SU-DHL-6 (cell line): ENCODE measurements around the gene ABCA4.

Experiments used
- H2AFZ ChIP-seq: fragments of 200-600 bp; sonication (generic); 2 replicates; pipeline ENCODE4 v1.6.1; 2014; ENCODE audit warnings: low read depth, mild to moderate bottlenecking, moderate library complexity, mixed read lengths, antibody characterized with exemption, low read length; ENCODE audit not compliant: severe bottlenecking
- H3F3A ChIP-seq: fragments of 200-600 bp; shearing (Covaris generic); 2 replicates; pipeline ENCODE4 v1.6.0; 2016; ENCODE audit warnings: antibody characterized with exemption, mild to moderate bottlenecking; ENCODE audit not compliant: insufficient read depth
- H3K27ac ChIP-seq: fragments of 200-600 bp; sonication (generic); 2 replicates; pipeline ENCODE4 v1.5.1; 2016; ENCODE audit warnings: low read depth, mild to moderate bottlenecking, low read length, moderate library complexity, mixed read lengths
- H3K27me3 ChIP-seq: fragments of 200-600 bp; sonication (generic), shearing (Covaris generic); 2 replicates; pipeline ENCODE4 v1.6.0; 2014; ENCODE audit warnings: mild to moderate bottlenecking, low read length
- H3K36me3 ChIP-seq: fragments of 200-600 bp; sonication (generic); 2 replicates; pipeline ENCODE4 v1.6.1; 2014; ENCODE audit warnings: mild to moderate bottlenecking, low read length, mixed read lengths
- H3K4me2 ChIP-seq: fragments of 300-600, 200-600 bp; shearing (Covaris generic), sonication (generic); 2 replicates; pipeline ENCODE4 v1.6.0; 2014; ENCODE audit warnings: low read length, low read depth, mild to moderate bottlenecking; ENCODE audit not compliant: poor library complexity, severe bottlenecking
- H3K4me3 ChIP-seq: fragments of 200-600 bp; sonication (generic); 2 replicates; pipeline ENCODE4 v1.5.1; 2014; ENCODE audit warnings: antibody characterized with exemption, low read length, mild to moderate bottlenecking, mixed read lengths; ENCODE audit not compliant: insufficient read depth, poor library complexity, severe bottlenecking
- H3K79me2 ChIP-seq: fragments of 200-600 bp; sonication (generic); 2 replicates; pipeline ENCODE4 v1.6.1; 2014; ENCODE audit warnings: mild to moderate bottlenecking, low read length, moderate library complexity; ENCODE audit not compliant: insufficient read depth
- H3K9ac ChIP-seq: fragments of 200-600 bp; sonication (generic); 2 replicates; pipeline ENCODE4 v1.7.0; 2014; ENCODE audit warnings: mild to moderate bottlenecking, low read length
- H3K9me2 ChIP-seq: fragments of 200-600 bp; sonication (generic); replicated peaks from 2 replicates; pipeline ENCODE4 v1.6.1; 2014; ENCODE audit warnings: low read length; ENCODE audit not compliant: insufficient read depth
- H3K9me3 ChIP-seq: fragments of 200-600 bp; sonication (generic); 2 replicates; pipeline ENCODE4 v1.6.1; 2014; ENCODE audit warnings: low read length, mixed read lengths; ENCODE audit not compliant: insufficient read depth
- H4K20me1 ChIP-seq: fragments of 200-600 bp; sonication (generic); 2 replicates; pipeline ENCODE4 v1.6.1; 2014; ENCODE audit warnings: low read depth, mild to moderate bottlenecking, antibody characterized with exemption, low read length, moderate library complexity, mixed read lengths
- EZH2phosphoT487 ChIP-seq: fragments of 200-600 bp; sonication (generic), shearing (Covaris generic); conservative IDR thresholded peaks from 2 replicates; pipeline ENCODE4 v1.6.1; 2018; ENCODE audit warnings: mild to moderate bottlenecking, antibody characterized with exemption, low read length, moderate library complexity, mixed read lengths
- TF ChIP-seq, protein P1 (sequence below): fragments of 200-600 bp; sonication (generic); IDR thresholded peaks from one replicate; pipeline ENCODE4 v1.5.1; 2017; ENCODE audit warnings: antibody characterized with exemption, mild to moderate bottlenecking, low read length, moderate library complexity; ENCODE audit not compliant: insufficient read depth, poor library complexity, severe bottlenecking

The ABCA4 gene

DNA sequence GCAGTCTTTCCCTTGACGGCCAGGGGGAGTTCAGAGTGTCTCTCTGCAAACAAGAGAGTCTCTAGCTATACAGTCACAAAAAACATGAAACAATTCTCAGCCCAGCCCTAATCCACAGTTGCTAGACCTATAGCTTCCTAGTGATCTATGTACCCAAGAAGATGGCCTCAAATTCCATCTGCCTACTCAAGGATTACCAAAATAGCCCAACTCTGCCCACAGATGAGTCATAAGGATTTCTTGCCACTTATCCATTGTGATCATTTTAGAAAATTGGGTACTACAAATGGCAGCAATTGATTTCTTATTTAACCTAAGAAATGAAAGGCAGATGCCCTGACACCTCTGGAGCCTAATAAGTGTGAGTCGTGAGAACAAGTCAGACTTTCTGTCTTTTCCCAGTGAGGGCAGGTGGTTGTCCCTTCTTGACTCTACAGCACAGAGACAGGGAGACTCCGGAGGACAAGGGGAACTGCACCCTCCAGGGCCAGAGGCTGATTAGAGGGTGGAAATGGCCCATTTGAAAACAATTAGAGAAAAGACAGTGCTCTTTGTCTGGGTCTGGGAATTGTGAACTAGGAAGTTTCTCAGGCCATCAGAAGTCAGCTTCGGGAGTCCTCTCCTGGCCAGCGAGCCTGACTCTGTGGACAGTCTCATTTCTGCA, 65.4 kb downstream of the ABCA4 start:
- no peak overlapping the region for H3K4me3 ChIP-seq
- H4K20me1 ChIP-seq = no peaks in the 10 kb centered on the region
- no peak overlapping the region for H3K27ac ChIP-seq
- H3K36me3 ChIP-seq = no peaks in the 10 kb centered on the region
- H3F3A ChIP-seq = no peaks in the 10 kb centered on the region
- TF ChIP-seq, protein P1, sequence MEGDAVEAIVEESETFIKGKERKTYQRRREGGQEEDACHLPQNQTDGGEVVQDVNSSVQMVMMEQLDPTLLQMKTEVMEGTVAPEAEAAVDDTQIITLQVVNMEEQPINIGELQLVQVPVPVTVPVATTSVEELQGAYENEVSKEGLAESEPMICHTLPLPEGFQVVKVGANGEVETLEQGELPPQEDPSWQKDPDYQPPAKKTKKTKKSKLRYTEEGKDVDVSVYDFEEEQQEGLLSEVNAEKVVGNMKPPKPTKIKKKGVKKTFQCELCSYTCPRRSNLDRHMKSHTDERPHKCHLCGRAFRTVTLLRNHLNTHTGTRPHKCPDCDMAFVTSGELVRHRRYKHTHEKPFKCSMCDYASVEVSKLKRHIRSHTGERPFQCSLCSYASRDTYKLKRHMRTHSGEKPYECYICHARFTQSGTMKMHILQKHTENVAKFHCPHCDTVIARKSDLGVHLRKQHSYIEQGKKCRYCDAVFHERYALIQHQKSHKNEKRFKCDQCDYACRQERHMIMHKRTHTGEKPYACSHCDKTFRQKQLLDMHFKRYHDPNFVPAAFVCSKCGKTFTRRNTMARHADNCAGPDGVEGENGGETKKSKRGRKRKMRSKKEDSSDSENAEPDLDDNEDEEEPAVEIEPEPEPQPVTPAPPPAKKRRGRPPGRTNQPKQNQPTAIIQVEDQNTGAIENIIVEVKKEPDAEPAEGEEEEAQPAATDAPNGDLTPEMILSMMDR = no peak
- no peak for TF ChIP-seq EZH2phosphoT487
- H3K79me2 ChIP-seq = no peaks in the 10 kb centered on the region
- no peak overlapping the region for H3K4me2 ChIP-seq
- no peaks in the 10 kb centered on the region for H3K27me3 ChIP-seq
- H3K9me2 ChIP-seq = no peaks in the 10 kb centered on the region
- no peak overlapping the region for H2AFZ ChIP-seq
- no peak overlapping the region for H3K9ac ChIP-seq
- H3K9me3 ChIP-seq = no peaks in the 10 kb centered on the region

DNA sequence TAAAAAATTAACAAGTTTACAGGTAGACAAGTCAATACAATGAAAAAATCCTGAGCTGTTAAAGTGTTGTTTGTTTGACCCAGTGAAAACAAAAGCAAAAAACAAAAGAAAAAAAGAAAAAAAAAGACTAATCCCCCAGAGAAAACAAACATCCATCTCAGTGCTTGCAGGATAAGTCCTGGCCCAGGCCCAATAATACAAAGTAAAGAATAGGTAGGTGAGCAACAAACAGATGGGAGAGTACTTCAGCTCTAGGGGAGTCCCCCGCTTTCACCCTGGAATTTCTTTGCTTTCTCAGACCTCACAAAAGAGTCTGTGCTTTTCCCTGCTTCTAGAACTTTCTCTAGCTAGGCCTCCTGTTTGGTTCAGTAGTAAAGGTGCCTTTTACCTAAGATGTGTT, 70.3 kb downstream of the ABCA4 start:
- no peak overlapping the region for H3K4me3 ChIP-seq
- no peak overlapping the region for H3K9ac ChIP-seq
- no peaks in the 10 kb centered on the region for H3K9me3 ChIP-seq
- H3K9me2 ChIP-seq = no peaks in the 10 kb centered on the region
- H3K4me2 ChIP-seq = no peak overlapping the region
- no peak overlapping the region for H2AFZ ChIP-seq
- TF ChIP-seq, protein P1 = no peak
- no peak for TF ChIP-seq EZH2phosphoT487
- H3F3A ChIP-seq = no peaks in the 10 kb centered on the region
- no peaks in the 10 kb centered on the region for H3K36me3 ChIP-seq
- H3K79me2 ChIP-seq = no peaks in the 10 kb centered on the region
- H3K27me3 ChIP-seq = no peaks in the 10 kb centered on the region
- H4K20me1 ChIP-seq = no peaks in the 10 kb centered on the region
- H3K27ac ChIP-seq = no peak overlapping the region

DNA sequence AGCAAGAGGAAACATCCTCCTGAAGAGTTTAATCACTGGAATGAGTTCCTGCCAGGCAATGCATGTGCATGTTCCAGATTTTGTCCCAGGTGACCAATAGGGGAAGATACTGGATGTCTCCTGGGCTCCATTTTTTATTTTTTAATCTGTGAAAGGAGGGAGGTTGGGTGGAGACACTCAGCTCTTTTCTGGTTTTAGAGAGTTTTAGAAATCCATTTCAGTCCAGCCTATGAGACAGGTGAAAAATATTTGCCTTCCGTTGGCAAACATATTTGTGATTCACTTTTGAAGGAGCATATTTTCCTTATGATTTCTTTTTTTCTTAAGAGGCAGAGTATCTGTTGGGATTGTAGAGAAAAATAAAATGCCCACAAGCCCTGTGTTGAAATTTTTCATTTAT, 70.7 kb downstream of the ABCA4 start:
- H3K9me2 ChIP-seq = no peaks in the 10 kb centered on the region
- no peaks in the 10 kb centered on the region for H3K9me3 ChIP-seq
- no peaks in the 10 kb centered on the region for H4K20me1 ChIP-seq
- no peaks in the 10 kb centered on the region for H3K27me3 ChIP-seq
- no peaks in the 10 kb centered on the region for H3K79me2 ChIP-seq
- H3K4me2 ChIP-seq = no peak overlapping the region
- TF ChIP-seq EZH2phosphoT487 = no peak
- TF ChIP-seq, protein P1 = no peak
- no peak overlapping the region for H3K4me3 ChIP-seq
- no peak overlapping the region for H3K9ac ChIP-seq
- no peaks in the 10 kb centered on the region for H3F3A ChIP-seq
- no peak overlapping the region for H2AFZ ChIP-seq
- no peak overlapping the region for H3K27ac ChIP-seq
- no peaks in the 10 kb centered on the region for H3K36me3 ChIP-seq
